Smooth muscle cell of the brain vasculature (primary cell): ENCODE measurements around the gene XPO5.

Experiments
- DNase-seq: peaks from one replicate; pipeline ENCODE4 v3.0.0-alpha.2; 2012; ENCODE audit warnings: low read depth, low spot score

The XPO5 gene

GRCh38 chr6:43472515-43472914 lies 103.3 kb downstream of the XPO5 start:
- no peak for DNase-seq
